GM19463 (cell line): ENCODE results near the gene SLC39A13.
A peak's percentile ranks its signal among the peaks of the same experiment; 100 is the strongest.

Experiments
- ATAC-seq: cut with Tn5 transposase; IDR thresholded peaks from one replicate; pipeline ENCODE4 v1.9.1; 2021; ENCODE audit warnings: mild to moderate bottlenecking, moderate library complexity; ENCODE audit not compliant: unreplicated experiment

The SLC39A13 gene

GRCh38 chr11:47400768-47401279 lies 7.6 kb upstream of the SLC39A13 start:
- ATAC-seq, result peak; percentile 76

GRCh38 chr11:47403135-47403534 lies 5.3 kb upstream of the SLC39A13 start:
- ATAC-seq, result no peak

- no peak for ATAC-seq
Measured at GRCh38 chr11:47403571-47403970, 4.8 kb upstream of the SLC39A13 start.

GRCh38 chr11:47406896-47407745 lies 1.3 kb upstream of the SLC39A13 start:
- ATAC-seq, result no peak

- no peak for ATAC-seq
Measured at GRCh38 chr11:47408598-47409439, 429 bp downstream of the SLC39A13 start.

GRCh38 chr11:47409440-47410369 lies 1.3 kb downstream of the SLC39A13 start:
- ATAC-seq, result no peak

GRCh38 chr11:47410370-47411264 lies 2.2 kb downstream of the SLC39A13 start:
- no peak for ATAC-seq

- no peak for ATAC-seq
Measured at GRCh38 chr11:47411884-47412746, 3.7 kb downstream of the SLC39A13 start.

GRCh38 chr11:47413351-47413750 lies 5.0 kb downstream of the SLC39A13 start:
- no peak for ATAC-seq

- ATAC-seq, result no peak
Measured at GRCh38 chr11:47413908-47414684, 5.7 kb downstream of the SLC39A13 start.

GRCh38 chr11:47414685-47415070 lies 6.3 kb downstream of the SLC39A13 start:
- no peak for ATAC-seq

- ATAC-seq, result no peak
Measured at GRCh38 chr11:47415091-47415854, 6.9 kb downstream of the SLC39A13 start.

GRCh38 chr11:47415949-47416472 lies 7.6 kb downstream of the SLC39A13 start:
- ATAC-seq, result no peak

GRCh38 chr11:47417712-47418111 lies 9.3 kb downstream of the SLC39A13 start:
- ATAC-seq, result no peak

- no peak for ATAC-seq
Measured at GRCh38 chr11:47418454-47419259, 10.3 kb downstream of the SLC39A13 start.

GRCh38 chr11:47425611-47426010 lies 17.2 kb downstream of the SLC39A13 start:
- ATAC-seq, result no peak
